Ammon's horn (tissue), 1 donor: Measurements from ENCODE around the gene CEBPA.
"Not testable (repeated sequence)": the region's sequence is repeated elsewhere in the genome, so short reads cannot be mapped to it uniquely, and the experiment has no call there.

Experiments used
- DNase-seq: peaks from one replicate; pipeline ENCODE4 v3.0.0-alpha.2; 2016; ENCODE audit warnings: low spot score

CEBPA gene

DNA sequence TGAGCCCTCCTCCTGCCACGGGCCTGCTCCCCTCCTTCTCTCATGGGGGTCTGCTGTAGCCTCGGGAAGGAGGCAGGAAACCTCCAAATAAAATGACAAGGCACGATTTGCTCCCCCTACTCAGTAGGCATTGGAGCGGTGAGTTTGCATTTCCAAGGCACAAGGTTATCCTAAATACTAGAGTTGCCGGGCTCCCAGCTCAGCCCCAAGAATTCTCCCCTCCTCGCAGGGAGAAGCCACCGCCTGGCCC is 1.5 kb downstream of the CEBPA start:
- DNase-seq = no peak

DNA sequence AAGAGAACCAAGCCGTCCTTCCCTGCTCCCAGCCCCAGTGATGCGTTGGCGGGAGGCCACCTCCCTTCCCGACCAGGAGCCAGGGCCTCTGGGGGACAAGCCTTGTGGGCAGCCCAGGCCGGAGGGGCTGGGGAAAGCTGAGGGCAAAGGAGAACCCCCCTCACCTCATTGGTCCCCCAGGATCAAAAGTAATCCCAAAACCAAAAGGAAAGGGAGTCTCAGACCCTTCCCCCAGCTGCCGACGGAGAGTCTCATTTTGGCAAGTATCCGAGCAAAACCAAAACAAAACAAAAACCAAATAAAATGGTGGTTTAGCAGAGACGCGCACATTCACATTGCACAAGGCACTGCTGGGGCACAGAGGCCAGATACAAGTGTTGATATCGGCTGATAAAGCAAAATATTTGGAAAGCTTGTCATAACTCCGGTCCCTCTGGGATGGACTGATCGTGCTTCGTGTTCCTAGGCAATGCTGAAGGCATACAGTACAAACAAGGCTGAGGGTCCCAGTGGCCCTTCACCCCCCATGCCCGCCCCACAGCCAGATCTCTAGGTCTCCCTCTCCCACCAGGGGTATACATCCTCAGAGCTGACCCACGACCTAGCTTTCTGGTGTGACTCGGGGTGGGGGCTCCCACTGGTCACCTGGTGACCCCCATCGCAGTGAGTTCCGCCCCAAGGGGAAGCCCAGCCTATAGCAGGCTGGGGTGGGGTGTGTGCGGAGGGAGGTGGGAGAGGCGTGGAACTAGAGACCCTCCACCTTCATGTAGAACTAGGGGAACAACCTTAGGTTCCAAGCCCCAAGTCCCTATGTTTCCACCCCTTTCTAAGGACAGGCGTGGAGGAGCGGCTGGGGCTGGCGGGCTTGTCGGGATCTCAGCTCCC is 2.1 kb downstream of the CEBPA start:
- no peak for DNase-seq

DNA sequence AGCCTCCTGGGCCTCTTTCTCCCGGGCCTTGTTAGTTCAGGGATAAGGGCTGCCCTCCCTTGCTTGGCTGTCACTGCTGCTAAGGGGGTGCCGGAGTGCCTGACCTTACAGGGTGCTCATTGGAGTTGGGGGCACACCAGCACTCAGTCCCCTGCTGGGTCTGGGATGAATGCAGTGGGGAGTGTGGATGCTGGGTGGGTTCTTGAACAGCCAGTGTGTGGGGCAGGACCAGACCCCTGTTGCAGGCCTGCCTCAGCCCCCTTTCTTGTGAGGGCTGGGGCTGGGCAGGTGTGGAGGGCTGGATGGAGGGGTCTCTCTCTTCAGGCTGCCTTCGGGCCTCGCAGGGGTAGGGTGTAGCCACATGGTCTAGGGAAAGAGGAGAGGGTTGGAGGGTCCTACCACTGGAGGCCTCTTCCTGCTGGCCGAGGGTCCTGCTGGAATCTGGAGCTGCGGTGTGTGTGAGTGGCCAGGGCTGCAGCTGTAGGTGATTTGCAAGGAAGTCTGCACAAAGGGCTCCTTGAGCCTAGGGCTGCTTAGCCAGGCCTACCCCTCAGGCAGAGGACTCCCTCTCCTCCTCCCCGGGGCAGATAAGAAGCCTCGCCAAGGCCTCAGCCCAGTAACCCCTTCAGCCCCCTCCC is 3.2 kb downstream of the CEBPA start:
- DNase-seq = no peak

DNA sequence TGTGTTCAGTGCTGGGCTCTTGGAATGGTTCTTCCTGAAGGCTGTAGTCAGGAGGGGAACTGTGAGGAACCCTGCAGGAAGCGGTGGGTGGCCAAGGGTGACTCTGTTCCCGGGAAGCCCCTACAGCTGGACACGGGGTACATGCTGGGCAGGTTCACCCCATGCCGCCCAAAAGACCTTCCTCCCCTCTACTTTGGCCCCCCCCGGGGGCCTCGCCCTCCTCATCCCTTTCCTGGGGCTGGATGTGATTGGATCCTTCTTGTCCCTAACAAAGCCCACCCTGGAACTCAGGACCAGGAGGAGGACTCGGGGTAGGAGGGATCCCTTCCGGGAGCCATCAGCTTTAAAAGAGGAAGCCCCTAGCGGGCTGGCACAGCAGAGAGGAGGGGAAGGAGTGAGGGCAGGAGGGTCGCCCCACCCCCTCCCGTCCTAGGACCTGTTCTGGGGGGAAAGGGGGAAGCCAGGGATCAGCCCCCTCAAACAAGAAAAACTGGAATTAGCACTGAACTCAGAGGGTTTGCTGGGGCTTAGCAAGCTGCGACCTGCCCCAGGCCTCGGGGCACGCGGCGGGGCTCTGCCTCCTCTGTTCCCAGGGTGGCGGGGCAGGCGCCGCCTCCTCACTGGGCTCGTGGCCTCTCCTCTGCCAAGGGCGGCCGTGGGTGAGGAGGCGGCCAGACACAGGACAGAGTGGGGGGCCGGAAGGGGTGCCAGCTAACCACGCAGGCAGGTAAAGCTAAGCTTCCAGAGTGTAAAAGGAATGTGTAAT is 4.0 kb downstream of the CEBPA start:
- DNase-seq = no peak

DNA sequence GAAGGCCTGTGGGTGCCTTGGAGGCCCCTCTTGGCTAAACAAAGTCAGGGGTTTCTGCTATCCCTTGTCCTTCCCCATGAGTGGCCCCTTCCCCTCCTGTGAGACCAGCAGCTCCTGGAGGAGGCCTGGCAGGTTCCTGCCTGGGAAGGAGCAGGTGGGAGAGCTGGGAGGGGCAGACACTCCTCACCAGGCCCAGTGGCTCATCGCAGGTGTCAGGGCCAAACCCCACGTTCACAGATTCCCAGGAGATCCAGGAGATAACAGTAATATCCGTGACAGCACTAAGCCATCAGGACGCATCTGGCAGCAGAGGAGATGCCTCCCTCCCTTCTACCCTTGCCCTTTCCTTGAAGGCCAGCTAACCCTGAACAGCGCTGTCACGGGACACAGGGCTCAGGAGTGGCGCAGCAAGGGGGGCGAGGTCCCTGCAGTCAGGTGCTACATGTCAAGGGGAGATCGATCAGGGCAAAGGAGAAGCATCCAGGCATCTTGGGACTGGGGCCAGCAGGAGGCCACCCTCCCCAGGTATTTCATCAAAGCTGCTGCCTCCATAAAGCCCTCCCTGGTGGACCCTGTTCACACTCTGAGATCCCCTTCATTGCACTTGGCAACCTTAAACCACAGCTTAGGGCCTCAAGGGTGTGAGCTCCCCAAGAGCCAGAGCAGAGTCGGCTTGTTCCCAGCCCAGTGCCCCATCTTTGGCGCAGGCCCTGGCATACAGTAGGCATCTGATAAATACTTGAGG is 4.8 kb downstream of the CEBPA start:
- no peak for DNase-seq

- no peak for DNase-seq
These were observed 5.8 kb downstream of the CEBPA start for GRCh38 chr19:33296488-33296971.

DNA sequence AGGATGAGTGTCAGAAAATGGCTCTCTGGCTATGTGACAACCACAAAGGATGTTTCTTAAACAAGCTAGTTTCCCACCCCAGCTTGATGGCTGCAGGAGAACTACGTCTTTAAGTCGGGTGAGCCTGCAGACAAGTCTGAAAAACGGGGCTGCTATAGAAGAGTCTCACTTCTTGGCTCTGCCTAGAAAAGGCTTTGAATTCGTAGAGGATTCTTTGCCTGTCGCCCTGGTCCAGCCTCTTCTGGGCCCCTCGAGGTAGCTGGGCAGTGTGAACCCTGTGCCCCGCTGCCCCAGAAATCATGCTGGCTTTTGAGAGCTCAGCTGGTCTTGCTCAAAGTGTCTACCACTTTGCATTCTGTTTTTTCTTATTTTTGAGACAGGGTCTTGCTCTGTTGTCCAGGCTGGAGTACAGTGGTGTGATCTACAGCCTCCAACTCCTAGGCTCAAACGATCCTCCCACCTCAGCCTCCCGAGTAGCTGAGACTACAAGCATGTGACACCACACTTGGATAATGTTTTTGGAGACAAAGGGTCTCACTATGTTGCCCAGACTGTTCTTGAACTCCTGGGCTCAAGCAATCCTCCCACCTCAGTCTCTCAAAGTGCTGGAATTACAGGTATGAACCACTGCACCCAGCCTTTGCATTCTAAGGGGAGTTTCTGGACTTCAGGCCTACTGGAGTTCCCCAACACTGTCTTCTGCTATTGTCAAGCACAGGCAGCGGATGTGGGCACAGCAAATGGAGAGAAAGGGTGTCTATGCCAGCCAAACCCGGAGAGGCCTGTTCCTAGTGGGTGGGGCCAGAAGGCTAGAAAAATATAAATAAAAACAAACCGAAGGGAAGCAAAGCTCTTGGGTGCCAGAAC is 6.5 kb downstream of the CEBPA start:
- no peak for DNase-seq

GRCh38 chr19:33295046-33295445 is 7.3 kb downstream of the CEBPA start:
- DNase-seq = not testable (repeated sequence)

GRCh38 chr19:33294058-33294798 is 8.1 kb downstream of the CEBPA start:
- DNase-seq = no peak

DNA sequence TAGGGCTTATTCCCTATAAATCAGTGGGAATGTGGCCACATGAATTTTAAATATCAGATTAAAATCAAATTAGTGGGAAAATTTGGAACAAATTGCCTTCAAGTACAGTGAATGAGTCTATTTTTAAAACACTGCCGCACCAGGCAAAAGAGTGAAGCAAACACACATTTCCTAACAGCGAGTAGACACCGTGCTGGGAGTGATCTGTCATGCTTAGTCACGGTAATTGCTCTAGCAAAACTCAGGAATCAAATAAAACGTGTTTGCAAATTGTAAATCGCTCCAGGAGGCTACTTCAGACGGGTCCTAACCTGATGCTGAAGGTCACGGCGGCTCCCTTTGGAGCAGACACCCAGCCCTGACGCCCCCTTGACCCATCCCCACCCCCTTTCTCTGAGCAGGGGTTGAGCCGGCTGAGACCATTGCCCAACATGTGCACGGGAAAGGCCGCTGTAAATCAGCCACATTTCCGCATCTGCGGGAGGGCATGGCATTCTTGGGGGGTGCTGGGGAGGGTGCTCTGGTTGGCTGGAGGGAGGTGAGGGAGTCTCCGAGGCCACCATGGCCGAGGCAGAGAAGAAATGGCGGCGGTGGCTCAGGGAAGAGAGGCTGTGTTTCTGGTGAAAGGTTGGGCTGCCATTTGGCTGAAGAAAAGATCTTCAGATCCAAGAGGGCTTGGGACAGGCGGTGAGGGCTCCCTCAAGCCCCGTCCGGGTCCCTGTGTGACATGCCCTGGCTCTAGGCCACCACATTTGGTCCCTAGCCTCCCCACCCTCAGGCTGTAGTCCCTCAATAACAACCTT is 8.9 kb downstream of the CEBPA start:
- DNase-seq = peak; percentile 77

GRCh38 chr19:33292595-33293254 is 9.6 kb downstream of the CEBPA start:
- DNase-seq = no peak

DNA sequence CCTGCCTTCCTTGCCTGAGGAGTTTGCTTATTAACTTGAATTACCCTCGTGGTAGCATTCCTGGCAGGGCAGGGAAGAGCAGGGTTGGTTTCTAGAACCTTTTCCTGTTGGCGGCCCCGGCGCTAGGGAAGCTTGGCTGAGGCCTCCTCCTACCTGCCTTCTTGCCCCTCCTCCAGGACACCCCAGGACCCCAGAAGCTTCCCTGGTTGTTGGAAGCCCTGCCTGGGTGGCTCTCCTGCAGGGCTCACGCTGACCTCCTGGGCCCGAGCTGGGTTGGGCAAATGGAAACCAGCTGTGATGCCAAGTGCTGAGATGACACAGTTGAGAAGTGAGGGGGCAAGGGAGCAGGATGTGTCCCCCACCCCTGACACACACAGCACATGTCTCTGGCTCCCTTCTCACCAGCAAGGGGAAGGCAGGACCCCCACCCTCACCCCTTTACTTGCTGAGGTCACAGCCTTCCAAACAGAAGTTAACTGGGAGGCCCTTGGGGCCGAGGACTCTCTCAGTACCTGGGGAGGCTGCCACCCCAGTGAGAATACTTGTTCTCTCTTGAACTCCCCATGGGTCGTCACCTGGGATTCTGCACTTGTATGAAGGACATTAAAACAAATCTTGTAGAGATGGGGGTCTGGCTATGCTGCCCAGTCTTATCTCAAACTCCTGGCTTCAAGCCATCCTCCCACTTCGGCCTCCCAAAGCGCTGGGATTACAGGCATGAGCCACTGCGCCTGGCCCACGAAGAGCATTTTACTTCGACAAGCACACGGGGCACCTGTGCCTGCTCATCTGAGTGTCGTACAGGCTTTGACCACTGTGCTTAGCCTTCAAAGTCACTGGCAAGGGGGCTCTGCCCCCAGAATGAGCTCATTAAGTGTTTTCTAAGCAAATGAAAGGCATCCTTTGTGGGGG is 10.5 kb downstream of the CEBPA start:
- DNase-seq = no peak

GRCh38 chr19:33290956-33291622 is 11.2 kb downstream of the CEBPA start:
- DNase-seq = no peak

GRCh38 chr19:33290082-33290815 is 12.1 kb downstream of the CEBPA start:
- DNase-seq = no peak

DNA sequence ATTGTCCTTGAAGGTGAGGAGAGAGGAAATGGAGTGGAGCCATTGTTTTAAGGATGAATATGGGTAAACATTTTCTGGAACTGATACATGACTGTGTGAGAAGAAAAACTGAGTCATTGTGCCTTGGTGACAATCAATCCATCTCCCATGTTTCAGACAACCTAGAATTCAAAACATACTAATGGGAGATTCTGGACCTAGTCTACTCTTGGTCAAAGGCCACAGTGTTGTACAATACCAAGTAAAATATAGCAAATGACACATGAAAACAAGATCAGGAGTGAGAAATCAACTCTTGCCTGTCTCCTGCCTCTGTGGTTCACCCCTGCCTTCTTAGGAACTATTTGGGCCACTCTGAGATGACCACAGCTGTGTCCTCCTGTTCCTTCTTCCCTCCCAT is 13.1 kb downstream of the CEBPA start:
- no peak for DNase-seq

DNA sequence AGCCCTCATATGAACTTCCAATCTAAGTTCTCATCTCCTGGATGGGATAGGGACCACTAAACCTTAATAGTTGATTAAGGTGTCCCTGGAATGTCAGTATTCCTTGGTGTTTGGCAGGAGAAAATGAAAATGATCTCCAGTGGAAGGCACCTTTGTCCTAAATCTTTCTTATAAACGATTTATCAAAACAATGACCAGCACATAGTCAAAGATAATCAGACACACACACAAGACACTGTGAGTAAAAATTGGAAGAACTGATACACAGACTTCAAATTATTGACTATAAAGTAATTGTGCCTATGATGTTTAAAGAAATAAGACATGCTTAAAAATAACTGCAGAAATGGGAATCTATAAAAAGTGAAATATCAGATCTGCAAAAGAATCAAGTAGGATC is 13.7 kb downstream of the CEBPA start:
- DNase-seq = no peak

DNA sequence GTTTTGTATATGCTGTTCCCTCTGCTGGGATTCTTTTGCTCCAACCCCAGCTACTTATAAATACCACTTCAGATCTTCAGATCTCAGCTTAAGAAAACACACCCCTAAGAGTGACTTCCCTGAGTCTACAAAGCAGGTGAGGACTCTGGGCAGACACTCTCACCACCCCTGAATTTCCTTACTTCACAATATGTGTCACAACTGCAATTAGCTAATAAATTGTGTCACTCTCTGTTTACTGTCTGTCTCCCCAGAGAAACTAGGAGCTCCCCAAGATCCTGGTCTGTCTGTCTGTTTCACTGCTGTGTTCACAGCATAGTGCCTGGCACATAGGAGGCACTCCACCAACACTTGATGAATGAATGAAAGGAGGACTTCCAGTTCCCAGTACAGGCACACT is 14.4 kb downstream of the CEBPA start:
- no peak for DNase-seq
